Prostate gland (tissue), 2 donors: ENCODE results near the gene ANTXR1.

ENCODE experiments used
- CTCF ChIP-seq, 4 experiments: fragments of 200-600 bp in 2 of 4; fragments of 450-650 bp in 2 of 4; sonication (generic) in 2 of 4; IDR thresholded peaks; 1 replicate in 3 of 4; 2 replicates in 1 of 4; pipeline ENCODE4 v1.5.1; 2016 to 2019; ENCODE audit warnings: antibody characterized with exemption in 4 of 4, mild to moderate bottlenecking in 2 of 4, moderate library complexity in 2 of 4
- POLR2A ChIP-seq: fragments of 450-650 bp; IDR thresholded peaks from one replicate; pipeline ENCODE4 v1.6.1; 2016; ENCODE audit warnings: antibody characterized with exemption, mild to moderate bottlenecking
- POLR2AphosphoS5 ChIP-seq: sonication (generic); formaldehyde crosslinking; IDR thresholded peaks from one replicate; pipeline ENCODE4 v1.6.1; 2017; ENCODE audit warnings: antibody characterized with exemption

- TF ChIP-seq CTCF (IDR thresholded peaks at IDR 0.05) (no peak), POLR2AphosphoS5 (no peak), POLR2A (no peak)
These were observed 32.0 kb upstream of the ANTXR1 start for GRCh38 chr2:68980956-68981355.
